CD4-positive, alpha-beta T cell (primary cell): ENCODE measurements around the gene NELFA. TPM values are rescaled to one million over a fixed set of nuclear protein-coding genes. Genes with fewer than 3 reads are reported as not detected.

Experiments
- ATAC-seq: fragments of 200-7000 bp; cut with Tn5 transposase; one replicate; pipeline ENCODE4 v1.10.0; 2022; ENCODE audit warnings: mild to moderate bottlenecking; ENCODE audit not compliant: poor library complexity
- CTCF ChIA-PET: fragments of 350-600 bp; sonication (Branson Sonifier 250); formaldehyde crosslinking; loops from one replicate; lab custom pipeline; 2021; ENCODE audit warnings: antibody characterized with exemption, inconsistent platforms; lab: Charles Lee
- POLR2A ChIA-PET: fragments of 350-600 bp; sonication (Branson Sonifier 250); formaldehyde crosslinking; loops from one replicate; lab custom pipeline; 2021; ENCODE audit warnings: antibody characterized with exemption, inconsistent platforms; lab: Charles Lee
- DNase-seq, 14 experiments: peaks; one replicate each; pipeline ENCODE4 v3.0.0-alpha.2; 2013 to 2020; ENCODE audit warnings: mixed read lengths in 2 of 14
- H3K27ac ChIP-seq, 2 donors: one replicate each; pipeline versions ENCODE4 v1.5.1 to v1.7.0; 2013; ENCODE audit warnings: low read length in 2 of 2, low read depth in 1 of 2, mild to moderate bottlenecking in 1 of 2
- H3K27me3 ChIP-seq, 2 experiments: 1 replicate in 1 of 2; 2 replicates in 1 of 2; pipeline versions ENCODE4 v1.6.1 to v1.7.0; 2013; ENCODE audit warnings: low read length in 2 of 2, control low read depth in 1 of 2, mild to moderate bottlenecking in 1 of 2, moderate library complexity in 1 of 2; ENCODE audit not compliant: insufficient read depth in 2 of 2, control insufficient read depth in 1 of 2
- H3K36me3 ChIP-seq: one replicate; pipeline ENCODE4 v1.6.1; 2013; ENCODE audit warnings: low read length, control low read depth; ENCODE audit not compliant: insufficient read depth
- H3K4me1 ChIP-seq: one replicate; pipeline ENCODE4 v1.6.1; 2013; ENCODE audit warnings: low read length, control low read depth; ENCODE audit not compliant: insufficient read depth
- H3K4me3 ChIP-seq: one replicate; pipeline ENCODE4 v1.5.1; 2013; ENCODE audit warnings: mild to moderate bottlenecking, low read length, moderate library complexity
- H3K9me3 ChIP-seq, 2 experiments: 1 replicate in 1 of 2; 2 replicates in 1 of 2; pipeline versions ENCODE4 v1.6.1 to v1.7.0; 2013; ENCODE audit warnings: low read length in 2 of 2, mild to moderate bottlenecking in 2 of 2, control low read depth in 1 of 2, moderate library complexity in 1 of 2; ENCODE audit not compliant: control insufficient read depth in 1 of 2, insufficient read depth in 1 of 2
- H3K27ac Mint-ChIP-seq: one replicate; pipeline ENCODE4 v1.8.0; 2020; ENCODE audit warnings: mixed read lengths
- H3K27me3 Mint-ChIP-seq: one replicate; pipeline ENCODE4 v1.8.0; 2021; ENCODE audit warnings: mixed read lengths
- H3K36me3 Mint-ChIP-seq: one replicate; pipeline ENCODE4 v1.8.0; 2021; ENCODE audit warnings: low read depth, mixed read lengths
- H3K4me1 Mint-ChIP-seq: one replicate; pipeline ENCODE4 v1.8.0; 2021; ENCODE audit warnings: low read depth, mixed read lengths
- H3K4me3 Mint-ChIP-seq: one replicate; pipeline ENCODE4 v1.8.0; 2020; ENCODE audit warnings: mild to moderate bottlenecking, mixed read lengths
- H3K9me3 Mint-ChIP-seq: one replicate; pipeline ENCODE4 v1.8.0; 2020; ENCODE audit warnings: mixed read lengths
- CTCF ChIP-seq: fragments of 200-600 bp; IDR thresholded peaks from one replicate; pipeline ENCODE4 v1.8.0; 2022; ENCODE audit warnings: antibody characterized with exemption, mild to moderate bottlenecking
- intact Hi-C, 2 experiments: fragments of 100-400 bp; cut with DNase I in 1 of 2; cut with micrococcal nuclease in 1 of 2; formaldehyde crosslinking; loops; one replicate each; pipeline versions ENCODE4 v1.15.1 to v1.9.0; 2023 to 2025; cut with DNase I, micrococcal nuclease
- total RNA-seq, 174 experiments: library from RNA in 2 of 174; stranded (reverse) in 2 of 174; gene quantifications; one replicate each; pipeline ENCODE4 v1.2.3 and lab custom pipeline; 2021 to 2026

NELFA gene
- total RNA-seq, 2 experiments from 2014 or later = 39.9 to 40.1 TPM

- no peak for DNase-seq
- ChIA-PET POLR2A (no interaction called here), CTCF (no interaction called here)
- H3K4me3 ChIP-seq = no peak overlapping the region
- intact Hi-C loops = no loop called here
- no peak overlapping the region for H3K27ac Mint-ChIP-seq
- H3K4me3 Mint-ChIP-seq = no peak overlapping the region
- peaks cover 77% of the 10 kb centered on the region for H3K36me3 ChIP-seq
- no peaks in the 10 kb centered on the region for H3K9me3 ChIP-seq
- H3K27me3 Mint-ChIP-seq = no peaks in the 10 kb centered on the region
- H3K36me3 Mint-ChIP-seq = peaks cover 77% of the 10 kb centered on the region
- H3K4me1 Mint-ChIP-seq = no peaks in the 10 kb centered on the region
- H3K27me3 ChIP-seq = no peaks in the 10 kb centered on the region
- no peaks in the 10 kb centered on the region for H3K4me1 ChIP-seq
- no peak for ATAC-seq
- H3K27ac ChIP-seq = no peak overlapping the region
- TF ChIP-seq CTCF = no peak
- no peaks in the 10 kb centered on the region for H3K9me3 Mint-ChIP-seq
These were observed 48.5 kb downstream of the NELFA start for GRCh38 chr4:1960170-1960825.

- ChIA-PET CTCF (no interaction called here), POLR2A (no interaction called here)
- Histone ChIP-seq H3K27ac (no peak overlapping the region), H3K27me3 (no peaks in the 10 kb centered on the region), H3K9me3 (no peaks in the 10 kb centered on the region), H3K4me1 (no peaks in the 10 kb centered on the region), H3K4me3 (no peak overlapping the region), H3K36me3 (peaks cover 84% of the 10 kb centered on the region)
- Mint-ChIP-seq H3K4me1 (no peaks in the 10 kb centered on the region), H3K27me3 (no peaks in the 10 kb centered on the region), H3K4me3 (no peak overlapping the region), H3K27ac (no peak overlapping the region), H3K36me3 (peaks cover 77% of the 10 kb centered on the region), H3K9me3 (no peaks in the 10 kb centered on the region)
- TF ChIP-seq CTCF = no peak
- ATAC-seq (no peak), DNase-seq (no peak)
- intact Hi-C loops = no loop called here
These were observed 49.7 kb downstream of the NELFA start for GRCh38 chr4:1959104-1959384.

- H3K9me3 ChIP-seq = no peaks in the 10 kb centered on the region
- DNase-seq (no peak), ATAC-seq (no peak)
- no peaks in the 10 kb centered on the region for H3K9me3 Mint-ChIP-seq
- intact Hi-C loops = no loop called here
- no peaks in the 10 kb centered on the region for H3K4me1 ChIP-seq
- H3K4me3 Mint-ChIP-seq = no peak overlapping the region
- POLR2A ChIA-PET = no interaction called here
- no peaks in the 10 kb centered on the region for H3K4me1 Mint-ChIP-seq
- peaks cover 79% of the 10 kb centered on the region for H3K36me3 ChIP-seq
- H3K36me3 Mint-ChIP-seq = peaks cover 72% of the 10 kb centered on the region
- CTCF ChIA-PET = no interaction called here
- no peaks in the 10 kb centered on the region for H3K27me3 Mint-ChIP-seq
- H3K27me3 ChIP-seq = no peaks in the 10 kb centered on the region
- TF ChIP-seq CTCF = no peak
- no peak overlapping the region for H3K4me3 ChIP-seq
- no peak overlapping the region for H3K27ac ChIP-seq
- no peak overlapping the region for H3K27ac Mint-ChIP-seq
These were observed 50.3 kb downstream of the NELFA start for GRCh38 chr4:1958276-1959103.
